GM19023 (cell line): ENCODE results near the gene KNDC1.

ENCODE experiments used
- ATAC-seq: cut with Tn5 transposase; IDR thresholded peaks from one replicate; pipeline ENCODE4 v1.9.1; 2021; ENCODE audit warnings: mild to moderate bottlenecking, moderate library complexity; ENCODE audit not compliant: unreplicated experiment

Gene KNDC1

GRCh38 chr10:133177380-133178157, 17.6 kb downstream of the KNDC1 start:
- no peak for ATAC-seq

GRCh38 chr10:133178357-133179127, 18.5 kb downstream of the KNDC1 start:
- ATAC-seq, result no peak

- no peak for ATAC-seq
Measured at GRCh38 chr10:133179128-133179520, 19.1 kb downstream of the KNDC1 start.

- ATAC-seq, result no peak
Measured at GRCh38 chr10:133179651-133180050, 19.6 kb downstream of the KNDC1 start.

GRCh38 chr10:133180192-133180964, 20.4 kb downstream of the KNDC1 start:
- ATAC-seq, result no peak

GRCh38 chr10:133180965-133181639, 21.1 kb downstream of the KNDC1 start:
- no peak for ATAC-seq

- no peak for ATAC-seq
Measured at GRCh38 chr10:133182190-133182589, 22.2 kb downstream of the KNDC1 start.

GRCh38 chr10:133182791-133183645, 23.0 kb downstream of the KNDC1 start:
- ATAC-seq, result no peak

GRCh38 chr10:133183646-133184378, 23.8 kb downstream of the KNDC1 start:
- ATAC-seq, result no peak

- no peak for ATAC-seq
Measured at GRCh38 chr10:133184591-133185244, 24.7 kb downstream of the KNDC1 start.

GRCh38 chr10:133185421-133185820, 25.4 kb downstream of the KNDC1 start:
- no peak for ATAC-seq

- no peak for ATAC-seq
Measured at GRCh38 chr10:133185916-133186315, 25.9 kb downstream of the KNDC1 start.

- ATAC-seq, result no peak
Measured at GRCh38 chr10:133186416-133187090, 26.5 kb downstream of the KNDC1 start.

- no peak for ATAC-seq
Measured at GRCh38 chr10:133187091-133187905, 27.3 kb downstream of the KNDC1 start.

- ATAC-seq, result no peak
Measured at GRCh38 chr10:133187906-133188681, 28.1 kb downstream of the KNDC1 start.

GRCh38 chr10:133189256-133189655, 29.2 kb downstream of the KNDC1 start:
- ATAC-seq, result no peak

- ATAC-seq, result no peak
Measured at GRCh38 chr10:133189726-133190125, 29.7 kb downstream of the KNDC1 start.
